ENCODE data around the gene IL4R. TPM values are rescaled to one million over a fixed set of nuclear protein-coding genes. Genes with fewer than 3 reads are reported as not detected.
"Not testable (repeated sequence)": the region's sequence is repeated elsewhere in the genome, so short reads cannot be mapped to it uniquely, and the experiment has no call there.

IL4R gene
- total RNA-seq, 2 donors from 2014 or later = 30.6 to 31.6 TPM

GRCh38 chr16:27270349-27270748, 43.4 kb upstream of the IL4R start:
- Mint-ChIP-seq H3K4me3 (no peak overlapping the region), H3K9me3 (no peaks in the 10 kb centered on the region)
- 95 to 100% methylated on average over 3 to 4 of the region's 4 CpGs for WGBS, 2 experiments (ENCODE audit: insufficient coverage in 1 of 2, insufficient read length in 1 of 2)

GRCh38 chr16:27272076-27272475, 41.7 kb upstream of the IL4R start:
- H3K27me3 Mint-ChIP-seq (ENCODE audit: insufficient read depth) = peaks cover 2% of the 10 kb centered on the region
- Histone ChIP-seq H3K9me3 (ENCODE audit: control insufficient read depth, low read length) (no peaks in the 10 kb centered on the region), H3K4me3 (ENCODE audit: low read length) (no peak overlapping the region), H3K27ac (ENCODE audit: low read depth, low read length) (no peak overlapping the region), H3K27me3 (ENCODE audit: control insufficient read depth, insufficient read depth, low read length, poor library complexity, severe bottlenecking) (peaks cover 8% of the 10 kb centered on the region), H3K9ac (ENCODE audit: extremely low read depth, low read length, poor library complexity, severe bottlenecking) (no peak overlapping the region), H3K36me3 (ENCODE audit: control insufficient read depth, insufficient read depth, low read length) (no peaks in the 10 kb centered on the region), H3K4me1 (ENCODE audit: control insufficient read depth, insufficient read depth, low read length) (no peaks in the 10 kb centered on the region)
- H3K27ac Mint-ChIP-seq = no peak overlapping the region
- peaks cover 8% of the 10 kb centered on the region for H3K4me1 Mint-ChIP-seq
- no peak for TF ChIP-seq CTCF (conservative IDR thresholded peaks at IDR 0.05)
- no peaks in the 10 kb centered on the region for H3K9me3 Mint-ChIP-seq
- H3K36me3 Mint-ChIP-seq (ENCODE audit: low read depth) = peaks cover 1% of the 10 kb centered on the region
- DNase-seq = peak; percentile 24
- no peak overlapping the region for H3K4me3 Mint-ChIP-seq
- WGBS, 2 experiments (ENCODE audit: insufficient coverage in 1 of 2, insufficient read length in 1 of 2) = 85 to 87% methylated on average over 3 to 4 of the region's 4 CpGs

More at GRCh38 chr16:27270349-27270748, 43.4 kb upstream of the IL4R start:
- Histone ChIP-seq H3K9ac (ENCODE audit: extremely low read depth, low read length, poor library complexity, severe bottlenecking) (no peak overlapping the region), H3K9me3 (ENCODE audit: control insufficient read depth, low read length) (no peaks in the 10 kb centered on the region), H3K27ac (ENCODE audit: low read depth, low read length) (no peak overlapping the region), H3K27me3 (ENCODE audit: control insufficient read depth, insufficient read depth, low read length, poor library complexity, severe bottlenecking) (peaks cover 8% of the 10 kb centered on the region), H3K36me3 (ENCODE audit: control insufficient read depth, insufficient read depth, low read length) (no peaks in the 10 kb centered on the region), H3K4me1 (ENCODE audit: control insufficient read depth, insufficient read depth, low read length) (no peaks in the 10 kb centered on the region), H3K4me3 (ENCODE audit: low read length) (no peak overlapping the region)
- Mint-ChIP-seq H3K36me3 (ENCODE audit: low read depth) (peaks cover 1% of the 10 kb centered on the region), H3K27me3 (ENCODE audit: insufficient read depth) (peaks cover 2% of the 10 kb centered on the region), H3K4me1 (peaks cover 8% of the 10 kb centered on the region), H3K27ac (no peak overlapping the region)
- TF ChIP-seq CTCF (conservative IDR thresholded peaks at IDR 0.05) = no peak
- no peak for DNase-seq

- H3K4me1 ChIP-seq (ENCODE audit: control insufficient read depth, insufficient read depth, low read length); H3K9me3 ChIP-seq (ENCODE audit: control insufficient read depth, low read length); H3K27ac ChIP-seq (ENCODE audit: low read depth, low read length); DNase-seq; H3K4me3 ChIP-seq (ENCODE audit: low read length); H3K27ac Mint-ChIP-seq; H3K4me1 Mint-ChIP-seq; H3K9ac ChIP-seq (ENCODE audit: extremely low read depth, low read length, poor library complexity, severe bottlenecking); H3K36me3 Mint-ChIP-seq (ENCODE audit: low read depth); H3K36me3 ChIP-seq (ENCODE audit: control insufficient read depth, insufficient read depth, low read length); H3K27me3 Mint-ChIP-seq (ENCODE audit: insufficient read depth); H3K4me3 Mint-ChIP-seq; H3K27me3 ChIP-seq (ENCODE audit: control insufficient read depth, insufficient read depth, low read length, poor library complexity, severe bottlenecking); H3K9me3 Mint-ChIP-seq: not testable (repeated sequence)
- 91 to 95% methylated on average over 1 to 7 of the region's 7 CpGs for WGBS, 2 experiments (ENCODE audit: insufficient coverage in 1 of 2, insufficient read length in 1 of 2)
These were observed 41.1 kb upstream of the IL4R start for GRCh38 chr16:27272697-27273096.

- Histone ChIP-seq H3K27me3 (ENCODE audit: control insufficient read depth, insufficient read depth, low read length, poor library complexity, severe bottlenecking) (peaks cover 8% of the 10 kb centered on the region), H3K4me3 (ENCODE audit: low read length) (no peak overlapping the region), H3K9me3 (ENCODE audit: control insufficient read depth, low read length) (no peaks in the 10 kb centered on the region), H3K4me1 (ENCODE audit: control insufficient read depth, insufficient read depth, low read length) (no peaks in the 10 kb centered on the region), H3K9ac (ENCODE audit: extremely low read depth, low read length, poor library complexity, severe bottlenecking) (no peak overlapping the region), H3K27ac (ENCODE audit: low read depth, low read length) (no peak overlapping the region), H3K36me3 (ENCODE audit: control insufficient read depth, insufficient read depth, low read length) (no peaks in the 10 kb centered on the region)
- DNase-seq = no peak
- H3K36me3 Mint-ChIP-seq (ENCODE audit: low read depth) = peaks cover 1% of the 10 kb centered on the region
- H3K27me3 Mint-ChIP-seq (ENCODE audit: insufficient read depth) = peaks cover 2% of the 10 kb centered on the region
- H3K4me1 Mint-ChIP-seq = peaks cover 8% of the 10 kb centered on the region
- WGBS, 2 experiments (ENCODE audit: insufficient coverage in 1 of 2, insufficient read length in 1 of 2) = 96 to 100% methylated on average over 2 to 4 of the region's 4 CpGs
- H3K27ac Mint-ChIP-seq = no peak overlapping the region
- no peak overlapping the region for H3K4me3 Mint-ChIP-seq
- no peaks in the 10 kb centered on the region for H3K9me3 Mint-ChIP-seq
- no peak for TF ChIP-seq CTCF (conservative IDR thresholded peaks at IDR 0.05)
These were observed 40.5 kb upstream of the IL4R start for GRCh38 chr16:27273330-27273669.

Measured in endodermal cell (in vitro differentiated cells).